ENCODE data around the gene IL4I1. TPM values are rescaled to one million over a fixed set of nuclear protein-coding genes. Genes with fewer than 3 reads are reported as not detected.

IL4I1 gene
- total and polyA plus RNA-seq, 11 donors = 0.27 to 21.6 (median 0.44) TPM; not detected in 4

DNA sequence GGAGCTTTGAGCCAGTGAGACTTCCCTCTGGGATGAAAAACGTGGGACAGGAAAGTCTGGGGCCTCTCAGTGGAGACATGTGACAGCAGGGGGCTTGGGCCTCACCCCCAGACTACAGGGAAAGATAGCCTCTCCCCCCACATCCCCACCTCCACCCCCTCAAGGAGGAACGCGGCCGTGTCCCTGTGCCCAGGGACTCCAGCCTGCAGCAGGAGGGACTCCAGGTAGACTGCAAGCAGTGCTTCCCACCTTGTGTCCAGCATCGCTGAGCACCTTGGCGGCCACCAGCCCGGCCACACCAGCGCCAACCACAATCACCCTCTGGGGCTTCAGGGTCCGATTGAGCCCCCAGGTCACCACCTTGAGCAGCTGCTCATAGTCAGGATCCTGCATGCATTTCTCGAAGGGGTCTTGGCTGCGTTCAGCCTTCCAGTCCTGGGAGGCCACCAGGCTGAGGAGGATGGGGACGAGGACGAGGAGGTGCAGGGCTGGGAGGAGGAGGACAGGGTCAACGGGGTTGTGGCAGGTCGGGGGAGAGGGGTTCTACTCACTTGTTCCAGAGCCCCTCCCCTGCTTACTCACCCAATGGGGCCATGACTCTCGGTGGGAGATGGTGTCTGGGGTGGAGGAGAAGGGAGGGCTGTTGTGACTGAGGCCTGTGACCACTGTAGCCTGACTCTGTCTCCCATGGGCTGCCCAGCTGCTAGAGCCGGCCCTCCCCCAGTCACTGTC, 955 bp downstream of the IL4I1 start:
- Histone ChIP-seq H3K4me3 (peak overlapping the region in 1 of 12 donors; percentile 35), H3K4me1 (peaks cover 0 to 23% (median 6%) of the 10 kb centered on the region in 12 donors), H3K9me3 (no peaks in the 10 kb centered on the region), H3K27me3 (peaks cover 0 to 10% (median 0%) of the 10 kb centered on the region in 9 donors), H3K27ac (peak overlapping the region in 1 of 12 donors; percentile 89), H3K36me3 (no peaks in the 10 kb centered on the region)
- intact Hi-C loops (cut with DNase I) = no loop called here
- no peak for ATAC-seq
- TF ChIP-seq, protein P1, sequence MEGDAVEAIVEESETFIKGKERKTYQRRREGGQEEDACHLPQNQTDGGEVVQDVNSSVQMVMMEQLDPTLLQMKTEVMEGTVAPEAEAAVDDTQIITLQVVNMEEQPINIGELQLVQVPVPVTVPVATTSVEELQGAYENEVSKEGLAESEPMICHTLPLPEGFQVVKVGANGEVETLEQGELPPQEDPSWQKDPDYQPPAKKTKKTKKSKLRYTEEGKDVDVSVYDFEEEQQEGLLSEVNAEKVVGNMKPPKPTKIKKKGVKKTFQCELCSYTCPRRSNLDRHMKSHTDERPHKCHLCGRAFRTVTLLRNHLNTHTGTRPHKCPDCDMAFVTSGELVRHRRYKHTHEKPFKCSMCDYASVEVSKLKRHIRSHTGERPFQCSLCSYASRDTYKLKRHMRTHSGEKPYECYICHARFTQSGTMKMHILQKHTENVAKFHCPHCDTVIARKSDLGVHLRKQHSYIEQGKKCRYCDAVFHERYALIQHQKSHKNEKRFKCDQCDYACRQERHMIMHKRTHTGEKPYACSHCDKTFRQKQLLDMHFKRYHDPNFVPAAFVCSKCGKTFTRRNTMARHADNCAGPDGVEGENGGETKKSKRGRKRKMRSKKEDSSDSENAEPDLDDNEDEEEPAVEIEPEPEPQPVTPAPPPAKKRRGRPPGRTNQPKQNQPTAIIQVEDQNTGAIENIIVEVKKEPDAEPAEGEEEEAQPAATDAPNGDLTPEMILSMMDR (IDR thresholded peaks at IDR 0.05) = no peak
- TF ChIP-seq POLR2A (IDR thresholded peaks at IDR 0.05) = no peak
- DNase-seq = peak in 1 of 5 donors; percentile 47
- 75 to 84% (median 77%) methylated on average over 9 to 17 of the region's 17 CpGs for WGBS, 4 donors

DNA sequence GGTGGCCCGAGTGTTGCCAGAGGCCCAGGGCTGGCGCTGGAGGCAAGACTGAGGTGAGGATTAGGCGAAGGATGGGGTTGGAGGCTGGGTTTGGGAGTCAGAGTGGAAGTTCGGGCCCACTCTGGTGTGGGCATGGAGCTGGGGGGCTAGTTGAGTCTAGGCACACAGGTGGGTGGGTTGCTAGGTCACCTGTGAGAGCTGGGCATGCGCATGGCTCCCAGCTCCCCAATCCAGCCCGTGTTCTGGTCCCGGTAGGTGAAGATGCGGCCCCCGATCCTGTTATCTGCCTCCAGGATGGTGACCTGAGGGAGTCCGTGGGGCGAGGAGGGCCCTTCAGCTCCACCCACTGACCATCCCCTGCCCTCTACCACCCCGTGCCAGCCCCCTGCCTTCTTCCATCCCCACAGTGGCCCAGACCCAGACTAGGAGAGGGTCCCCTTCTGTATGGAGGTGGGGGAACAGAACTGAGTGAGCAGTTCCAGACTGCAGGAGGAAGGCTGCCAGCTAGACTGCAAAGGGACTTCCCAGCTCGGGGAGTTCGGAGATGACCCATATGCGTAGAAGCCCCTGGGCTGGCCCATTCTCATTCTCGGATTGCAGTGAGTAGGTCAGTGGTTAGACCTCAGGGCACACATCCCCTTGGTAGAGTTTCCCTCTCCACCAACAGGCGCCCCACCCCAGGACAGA, 1.7 kb downstream of the IL4I1 start:
- no peak for TF ChIP-seq POLR2A (IDR thresholded peaks at IDR 0.05)
- TF ChIP-seq, protein P1 (IDR thresholded peaks at IDR 0.05) = no peak
- 83 to 89% (median 87%) methylated on average over 17 of the region's 17 CpGs for WGBS, 4 donors
- Histone ChIP-seq H3K9me3 (no peaks in the 10 kb centered on the region), H3K27ac (no peak overlapping the region), H3K4me1 (peaks cover under 1 to 29% (median 9%) of the 10 kb centered on the region in 12 donors), H3K36me3 (no peaks in the 10 kb centered on the region), H3K4me3 (peak overlapping the region in 1 of 12 donors; percentile 35), H3K27me3 (peaks cover 0 to 11% (median 0%) of the 10 kb centered on the region in 9 donors)
- intact Hi-C loops (cut with DNase I) = no loop called here
- no peak for ATAC-seq
- peak in 1 of 5 donors; percentile 54 for DNase-seq

DNA sequence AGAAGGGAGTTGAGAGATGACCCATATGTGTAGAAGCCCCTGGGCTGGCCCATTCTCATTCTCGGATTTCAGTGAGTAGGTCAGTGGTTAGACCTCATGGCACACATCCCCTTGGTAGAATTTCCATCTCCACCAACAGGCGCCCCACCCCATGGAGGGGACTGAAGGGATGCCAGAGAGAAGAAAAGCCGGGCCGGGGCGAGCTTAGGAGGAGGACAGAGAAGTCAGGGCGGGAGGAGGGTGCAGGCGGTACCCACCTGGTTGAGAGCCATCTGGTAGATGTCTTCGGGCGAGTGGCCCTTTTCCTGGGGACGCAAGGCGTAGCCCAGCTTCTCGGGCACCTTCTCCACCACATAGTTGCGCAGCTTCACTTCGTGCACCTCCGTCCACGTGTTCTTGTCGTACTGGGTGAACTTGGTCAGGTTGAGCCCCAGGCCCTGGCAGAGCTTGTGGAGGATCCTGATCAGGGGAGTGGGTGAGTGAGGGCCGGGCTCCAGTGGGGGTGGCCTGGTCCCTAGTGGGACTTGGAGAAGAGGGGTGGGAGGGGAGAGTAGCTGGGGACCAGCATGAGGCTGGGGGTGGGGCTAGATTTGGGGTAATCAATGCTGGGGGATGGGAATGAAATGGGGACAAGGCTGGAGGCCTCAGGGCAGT, 2.5 kb downstream of the IL4I1 start:
- H3K9me3 ChIP-seq = no peaks in the 10 kb centered on the region

More for the DNA sequence above, 2.5 kb downstream of the IL4I1 start:
- peaks cover 0 to under 1% (median 0%) of the 10 kb centered on the region in 9 donors for H3K36me3 ChIP-seq
- TF ChIP-seq POLR2A (IDR thresholded peaks at IDR 0.05) = no peak
- TF ChIP-seq, protein P1 (IDR thresholded peaks at IDR 0.05) = no peak
- DNase-seq = peak in 1 of 5 donors; percentile 38
- no peak for ATAC-seq
- no peak overlapping the region for H3K4me3 ChIP-seq
- intact Hi-C loops (cut with DNase I) = no loop called here
- H3K27ac ChIP-seq = no peak overlapping the region
- 95 to 96% (median 95%) methylated on average over 17 to 18 of the region's 18 CpGs for WGBS, 4 donors
- peaks cover 0 to 11% (median 0%) of the 10 kb centered on the region in 9 donors for H3K27me3 ChIP-seq
- H3K4me1 ChIP-seq = peaks cover 4 to 35% (median 16%) of the 10 kb centered on the region in 12 donors
